Measurements from ENCODE around the gene NUP153. TPM values are rescaled to one million over a fixed set of nuclear protein-coding genes. Genes with fewer than 3 reads are reported as not detected.

NUP153 gene
- total RNA-seq, 1 donor from 2014 or later: 74.6 TPM

DNA sequence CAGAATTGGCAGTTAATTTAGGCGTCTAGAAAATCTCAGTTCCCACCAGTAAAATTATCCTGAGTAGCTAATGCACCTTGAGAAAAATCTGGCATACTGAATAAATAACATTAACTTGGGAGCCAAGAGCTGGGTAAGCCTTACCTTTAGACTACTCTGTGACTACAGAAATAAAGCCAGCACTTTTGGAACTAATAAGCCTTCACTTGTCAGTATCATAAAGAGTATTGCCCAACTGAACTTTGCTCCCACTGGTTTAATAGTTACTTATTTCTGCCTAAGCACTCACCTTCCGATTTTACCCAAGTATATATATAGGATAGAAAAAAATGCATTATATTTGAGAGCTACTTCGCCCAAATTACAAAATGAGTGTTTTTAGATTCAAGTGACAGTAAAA lies 95.9 kb downstream of the NUP153 start:
- Mint-ChIP-seq H3K9me3 (no peaks in the 10 kb centered on the region), H3K36me3 (ENCODE audit: low read depth) (peaks cover 11% of the 10 kb centered on the region), H3K27ac (ENCODE audit: unreplicated experiment) (no peak overlapping the region), H3K4me3 (no peak overlapping the region), H3K4me1 (no peaks in the 10 kb centered on the region), H3K27me3 (ENCODE audit: low read depth) (no peaks in the 10 kb centered on the region)
- TF ChIP-seq, protein P1, sequence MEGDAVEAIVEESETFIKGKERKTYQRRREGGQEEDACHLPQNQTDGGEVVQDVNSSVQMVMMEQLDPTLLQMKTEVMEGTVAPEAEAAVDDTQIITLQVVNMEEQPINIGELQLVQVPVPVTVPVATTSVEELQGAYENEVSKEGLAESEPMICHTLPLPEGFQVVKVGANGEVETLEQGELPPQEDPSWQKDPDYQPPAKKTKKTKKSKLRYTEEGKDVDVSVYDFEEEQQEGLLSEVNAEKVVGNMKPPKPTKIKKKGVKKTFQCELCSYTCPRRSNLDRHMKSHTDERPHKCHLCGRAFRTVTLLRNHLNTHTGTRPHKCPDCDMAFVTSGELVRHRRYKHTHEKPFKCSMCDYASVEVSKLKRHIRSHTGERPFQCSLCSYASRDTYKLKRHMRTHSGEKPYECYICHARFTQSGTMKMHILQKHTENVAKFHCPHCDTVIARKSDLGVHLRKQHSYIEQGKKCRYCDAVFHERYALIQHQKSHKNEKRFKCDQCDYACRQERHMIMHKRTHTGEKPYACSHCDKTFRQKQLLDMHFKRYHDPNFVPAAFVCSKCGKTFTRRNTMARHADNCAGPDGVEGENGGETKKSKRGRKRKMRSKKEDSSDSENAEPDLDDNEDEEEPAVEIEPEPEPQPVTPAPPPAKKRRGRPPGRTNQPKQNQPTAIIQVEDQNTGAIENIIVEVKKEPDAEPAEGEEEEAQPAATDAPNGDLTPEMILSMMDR (conservative IDR thresholded peaks at IDR 0.05): no peak
- DNase-seq (ENCODE audit: low read depth, low spot score): no peak

DNA sequence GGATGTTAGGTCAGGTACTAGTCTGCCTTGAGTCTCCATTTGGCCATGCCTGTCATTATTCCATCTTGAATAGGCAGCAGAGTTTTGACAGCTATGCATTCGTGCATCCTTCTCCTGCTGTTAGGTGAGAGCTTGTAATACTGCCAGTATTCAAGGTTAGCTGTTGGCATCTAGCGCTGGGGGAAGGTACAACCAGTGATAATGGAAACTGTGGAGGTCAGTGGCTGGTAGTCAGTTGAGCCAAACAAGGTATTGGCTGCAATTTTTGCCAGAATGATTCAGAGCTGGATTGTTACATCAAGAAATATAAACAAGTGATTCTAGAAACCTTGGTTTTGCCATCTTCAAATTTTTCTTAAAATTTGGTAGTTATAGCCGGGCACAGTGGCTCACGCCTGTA lies 100.1 kb downstream of the NUP153 start:
- Mint-ChIP-seq H3K36me3 (ENCODE audit: low read depth) (peaks cover 5% of the 10 kb centered on the region), H3K9me3 (no peaks in the 10 kb centered on the region), H3K27me3 (ENCODE audit: low read depth) (no peaks in the 10 kb centered on the region), H3K4me1 (no peaks in the 10 kb centered on the region), H3K27ac (ENCODE audit: unreplicated experiment) (no peak overlapping the region), H3K4me3 (peak overlapping the region; percentile 49)
- DNase-seq (ENCODE audit: low read depth, low spot score): no peak
- TF ChIP-seq, protein P1 (conservative IDR thresholded peaks at IDR 0.05): no peak

DNA sequence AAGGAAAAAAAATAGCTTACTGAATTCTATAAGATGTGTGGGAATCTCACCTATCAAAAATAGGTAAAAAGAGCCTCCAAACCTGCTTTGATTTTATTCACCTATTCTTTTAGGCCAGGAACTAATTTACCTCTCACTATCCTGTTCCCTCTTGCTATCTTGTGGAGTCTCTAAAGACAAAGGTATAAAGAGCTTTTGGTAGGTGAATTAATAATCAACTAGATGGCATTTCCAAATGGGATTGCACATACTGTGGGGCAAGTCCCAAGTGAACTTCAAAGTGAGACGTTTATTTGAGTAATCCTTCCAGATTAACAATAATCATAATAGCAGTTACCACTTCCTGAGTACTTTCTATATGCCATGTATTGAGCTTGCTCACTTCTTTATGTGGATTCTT lies 103.8 kb downstream of the NUP153 start:
- DNase-seq (ENCODE audit: low read depth, low spot score): no peak
- Mint-ChIP-seq H3K27ac (ENCODE audit: unreplicated experiment) (no peak overlapping the region), H3K36me3 (ENCODE audit: low read depth) (peaks cover 5% of the 10 kb centered on the region)

DNA sequence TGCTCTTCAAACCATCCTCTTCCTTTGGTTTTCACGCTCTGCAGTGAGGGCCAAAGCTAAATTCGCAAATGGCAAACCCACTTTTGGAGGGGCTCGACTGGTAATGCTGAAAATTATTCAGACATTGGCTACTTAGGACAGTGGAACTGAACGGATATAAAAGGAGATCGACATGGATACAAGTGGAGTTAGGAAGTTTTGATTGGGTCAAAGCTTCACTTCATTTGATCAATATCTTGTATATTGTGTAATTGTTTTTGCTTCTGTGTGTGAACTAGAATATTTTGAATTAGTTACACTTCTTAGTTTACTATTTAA lies 105.4 kb downstream of the NUP153 start:
- Mint-ChIP-seq H3K4me1 (peaks cover 10% of the 10 kb centered on the region), H3K27me3 (ENCODE audit: low read depth) (no peaks in the 10 kb centered on the region), H3K4me3 (peak overlapping the region; percentile 86), H3K9me3 (no peaks in the 10 kb centered on the region), H3K36me3 (ENCODE audit: low read depth) (peaks cover 1% of the 10 kb centered on the region), H3K27ac (ENCODE audit: unreplicated experiment) (no peak overlapping the region)
- no peak for DNase-seq (ENCODE audit: low read depth, low spot score)
- TF ChIP-seq, protein P1 (conservative IDR thresholded peaks at IDR 0.05): no peak

More for the DNA sequence above, 103.8 kb downstream of the NUP153 start:
- TF ChIP-seq, protein P1 (conservative IDR thresholded peaks at IDR 0.05): no peak
- no peaks in the 10 kb centered on the region for H3K9me3 Mint-ChIP-seq
- H3K4me3 Mint-ChIP-seq: peak overlapping the region; percentile 86
- H3K4me1 Mint-ChIP-seq: peaks cover 10% of the 10 kb centered on the region
- H3K27me3 Mint-ChIP-seq (ENCODE audit: low read depth): no peaks in the 10 kb centered on the region

DNA sequence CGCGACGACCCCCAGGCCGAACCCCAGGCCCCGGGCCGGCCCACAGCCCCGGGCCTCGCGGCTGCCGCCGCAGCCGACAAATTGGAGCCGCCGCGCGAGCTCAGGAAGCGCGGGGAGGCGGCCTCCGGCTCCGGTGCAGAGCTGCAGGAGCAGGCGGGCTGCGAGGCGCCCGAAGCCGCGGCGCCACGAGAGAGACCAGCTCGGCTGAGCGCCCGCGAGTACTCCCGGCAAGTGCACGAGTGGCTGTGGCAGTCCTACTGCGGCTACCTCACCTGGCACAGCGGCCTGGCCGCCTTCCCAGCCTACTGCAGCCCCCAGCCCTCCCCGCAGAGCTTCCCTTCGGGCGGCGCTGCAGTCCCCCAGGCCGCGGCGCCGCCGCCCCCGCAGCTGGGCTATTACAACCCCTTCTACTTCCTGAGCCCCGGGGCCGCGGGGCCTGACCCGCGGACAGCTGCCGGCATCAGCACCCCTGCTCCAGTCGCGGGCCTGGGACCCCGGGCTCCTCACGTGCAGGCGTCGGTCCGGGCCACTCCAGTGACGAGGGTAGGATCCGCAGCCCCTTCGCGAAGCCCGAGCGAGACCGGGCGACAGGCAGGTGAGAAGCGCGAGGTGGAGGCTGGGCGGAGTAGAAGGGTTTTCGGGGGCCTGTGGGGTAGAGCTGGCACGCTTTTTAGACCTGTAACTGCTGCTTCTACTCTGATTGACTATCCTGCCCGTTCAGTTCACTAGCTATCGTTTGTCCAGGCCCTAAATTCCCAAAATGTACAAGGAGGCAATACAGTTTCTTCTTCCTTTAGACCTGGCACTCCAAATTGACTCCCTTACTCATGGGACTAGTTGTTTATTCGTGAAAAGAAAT lies 106.0 kb downstream of the NUP153 start:
- H3K27me3 Mint-ChIP-seq (ENCODE audit: low read depth): no peaks in the 10 kb centered on the region
- peak overlapping the region; percentile 86 for H3K4me3 Mint-ChIP-seq
- H3K36me3 Mint-ChIP-seq (ENCODE audit: low read depth): no peaks in the 10 kb centered on the region
- DNase-seq (ENCODE audit: low read depth, low spot score): peak; percentile 18
- H3K27ac Mint-ChIP-seq (ENCODE audit: unreplicated experiment): no peak overlapping the region
- TF ChIP-seq, protein P1 (conservative IDR thresholded peaks at IDR 0.05): no peak
- H3K4me1 Mint-ChIP-seq: peaks cover 10% of the 10 kb centered on the region
- no peaks in the 10 kb centered on the region for H3K9me3 Mint-ChIP-seq
